HG03025 (cell line): ENCODE measurements around the gene COPZ2.

ENCODE experiments used
- ATAC-seq: cut with Tn5 transposase; IDR thresholded peaks from one replicate; pipeline ENCODE4 v1.9.1; 2021; ENCODE audit warnings: mild to moderate bottlenecking, moderate library complexity; ENCODE audit not compliant: unreplicated experiment, low FRiP score

The COPZ2 gene

DNA sequence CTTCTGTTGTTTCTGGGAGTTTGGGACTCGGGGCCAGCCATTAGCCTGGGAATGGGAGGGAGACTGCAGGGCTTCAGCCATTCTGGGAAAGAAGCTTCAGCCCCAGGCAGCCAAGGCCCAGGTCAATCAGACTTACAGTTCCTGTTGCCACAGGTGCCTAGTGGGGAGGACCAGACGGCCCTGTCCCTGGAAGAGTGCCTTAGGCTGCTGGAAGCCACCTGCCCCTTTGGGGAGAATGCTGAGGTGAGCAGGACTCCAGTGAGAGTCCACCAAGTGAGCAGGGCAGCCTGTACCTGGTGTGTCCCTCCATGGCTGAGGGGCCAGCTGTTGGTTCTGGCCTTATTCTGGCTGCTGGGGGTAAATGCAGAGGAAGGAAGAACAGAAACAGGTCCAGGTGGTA lies 19.3 kb upstream of the COPZ2 start:
- ATAC-seq, result no peak

DNA sequence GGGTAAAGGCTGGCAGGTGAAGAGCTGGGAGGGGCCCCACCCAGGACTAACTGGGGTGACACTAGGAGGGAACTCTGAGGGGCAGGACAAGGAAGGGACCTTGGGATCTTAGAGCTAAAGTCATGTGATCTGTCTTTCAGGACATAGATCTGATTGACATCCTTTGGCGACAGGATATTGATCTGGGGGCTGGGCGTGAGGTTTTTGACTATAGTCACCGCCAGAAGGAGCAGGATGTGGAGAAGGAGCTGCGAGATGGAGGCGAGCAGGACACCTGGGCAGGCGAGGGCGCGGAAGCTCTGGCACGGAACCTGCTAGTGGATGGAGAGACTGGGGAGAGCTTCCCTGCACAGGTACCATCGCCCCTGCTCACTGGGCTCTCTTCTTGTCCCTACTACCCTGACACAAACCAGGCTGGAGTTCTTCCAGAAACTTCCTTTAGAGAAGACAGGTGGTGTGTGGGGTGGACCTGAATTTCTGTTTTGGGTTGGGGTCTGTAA lies 18.7 kb upstream of the COPZ2 start:
- no peak for ATAC-seq

DNA sequence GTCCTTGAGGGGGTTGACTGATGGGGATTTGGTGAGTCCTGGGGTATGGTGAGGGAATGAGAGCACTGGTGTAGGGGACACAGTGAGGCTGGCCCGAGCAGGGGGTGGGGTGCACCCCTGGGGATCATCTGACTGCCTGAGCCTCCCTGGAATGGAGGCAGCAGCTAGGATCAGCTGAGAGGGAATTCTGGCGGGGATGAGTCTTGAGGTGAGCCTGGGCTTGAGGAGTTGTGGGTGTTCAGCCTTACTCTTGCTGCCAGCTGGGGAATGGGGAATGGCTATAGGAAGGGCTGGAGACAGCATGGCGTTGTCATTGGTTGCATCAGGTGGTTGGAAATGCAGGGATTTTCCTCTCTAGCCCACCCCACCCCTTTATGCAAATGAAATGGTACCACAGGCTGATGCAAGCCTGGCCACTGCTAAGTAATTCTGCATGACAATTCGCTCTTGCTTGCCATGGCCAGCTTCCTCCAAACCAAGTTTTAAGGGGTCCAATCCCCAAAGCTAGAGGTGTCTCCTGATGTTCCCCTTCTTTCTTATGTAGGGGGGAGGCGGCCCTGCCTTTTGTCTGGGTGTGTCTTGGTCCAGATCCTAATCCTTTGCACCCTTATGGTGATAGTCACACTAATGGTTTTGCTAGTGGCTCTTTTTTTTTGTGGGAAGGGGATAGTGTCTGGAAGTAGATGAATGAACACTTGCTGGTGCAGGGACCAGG lies 18.1 kb upstream of the COPZ2 start:
- ATAC-seq, result no peak

DNA sequence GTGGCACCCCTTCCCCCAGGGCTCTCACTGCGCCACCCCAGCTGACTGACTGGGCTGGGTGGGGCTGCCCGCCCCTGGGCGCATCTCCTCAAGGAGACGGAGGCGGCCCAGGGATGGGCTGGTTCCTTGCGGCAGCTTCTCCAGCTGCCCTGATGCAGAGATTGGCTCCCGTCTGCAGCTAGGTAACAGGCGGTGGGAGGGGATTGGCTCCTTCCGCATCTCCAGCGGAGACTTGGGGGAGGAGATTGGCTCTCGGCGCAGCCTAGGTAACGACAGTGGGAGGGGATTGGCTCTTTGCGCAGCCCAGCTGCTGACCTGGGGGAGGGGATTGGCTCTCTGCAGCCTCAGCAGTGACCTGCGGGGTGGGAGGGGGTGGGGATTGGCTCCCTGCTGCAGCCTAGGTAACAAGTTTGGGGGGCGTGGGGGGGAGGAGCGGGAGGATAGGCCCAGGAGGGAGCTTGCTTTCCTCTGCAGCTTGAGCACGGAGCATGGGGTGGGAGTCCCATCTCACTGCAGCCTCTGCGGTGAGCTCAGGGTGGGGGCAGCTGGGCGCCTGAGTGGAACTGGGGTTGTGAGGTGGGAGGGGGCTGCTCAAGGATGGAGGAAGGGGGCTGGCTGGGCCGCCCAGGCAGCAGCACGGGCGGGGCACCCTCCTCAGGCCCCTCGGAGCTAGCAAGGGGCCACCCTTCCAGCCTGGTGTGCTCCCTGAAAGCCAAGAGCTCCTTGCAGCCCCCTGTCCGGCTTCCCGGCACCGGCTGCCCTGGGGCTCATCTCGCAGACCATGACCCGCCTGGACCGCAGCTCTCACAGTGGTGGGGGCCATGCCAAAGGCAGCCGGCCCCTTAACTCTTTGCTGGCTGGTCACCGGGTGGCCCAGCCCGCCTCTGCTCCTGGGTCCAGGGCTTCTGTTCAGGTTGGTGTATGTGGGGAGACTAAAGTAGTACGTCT lies 16.9 kb upstream of the COPZ2 start:
- no peak for ATAC-seq

DNA sequence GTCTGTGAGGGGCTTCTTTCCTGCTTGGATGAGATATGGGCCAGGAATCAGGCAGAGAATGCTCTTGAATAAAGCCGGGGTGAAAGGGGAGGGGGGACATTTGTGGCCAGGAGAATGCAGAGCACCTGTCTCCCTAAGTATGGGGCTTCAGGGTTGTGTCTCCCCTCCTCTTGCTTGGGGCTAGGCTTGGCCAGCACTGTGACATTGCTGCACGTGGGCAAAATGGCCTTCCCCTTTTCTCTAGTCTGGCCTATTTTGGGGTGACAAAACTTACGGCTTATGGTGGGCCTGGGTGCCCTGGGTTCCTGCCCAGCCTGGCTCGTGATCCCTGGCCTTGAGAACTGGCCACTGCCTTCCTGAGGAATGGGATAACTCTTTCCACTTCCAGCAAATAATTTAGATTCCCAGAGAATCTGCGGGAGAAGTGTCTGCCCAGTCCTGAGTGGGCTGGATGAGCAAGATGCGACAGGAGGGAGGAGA lies 16.2 kb upstream of the COPZ2 start:
- no peak for ATAC-seq

DNA sequence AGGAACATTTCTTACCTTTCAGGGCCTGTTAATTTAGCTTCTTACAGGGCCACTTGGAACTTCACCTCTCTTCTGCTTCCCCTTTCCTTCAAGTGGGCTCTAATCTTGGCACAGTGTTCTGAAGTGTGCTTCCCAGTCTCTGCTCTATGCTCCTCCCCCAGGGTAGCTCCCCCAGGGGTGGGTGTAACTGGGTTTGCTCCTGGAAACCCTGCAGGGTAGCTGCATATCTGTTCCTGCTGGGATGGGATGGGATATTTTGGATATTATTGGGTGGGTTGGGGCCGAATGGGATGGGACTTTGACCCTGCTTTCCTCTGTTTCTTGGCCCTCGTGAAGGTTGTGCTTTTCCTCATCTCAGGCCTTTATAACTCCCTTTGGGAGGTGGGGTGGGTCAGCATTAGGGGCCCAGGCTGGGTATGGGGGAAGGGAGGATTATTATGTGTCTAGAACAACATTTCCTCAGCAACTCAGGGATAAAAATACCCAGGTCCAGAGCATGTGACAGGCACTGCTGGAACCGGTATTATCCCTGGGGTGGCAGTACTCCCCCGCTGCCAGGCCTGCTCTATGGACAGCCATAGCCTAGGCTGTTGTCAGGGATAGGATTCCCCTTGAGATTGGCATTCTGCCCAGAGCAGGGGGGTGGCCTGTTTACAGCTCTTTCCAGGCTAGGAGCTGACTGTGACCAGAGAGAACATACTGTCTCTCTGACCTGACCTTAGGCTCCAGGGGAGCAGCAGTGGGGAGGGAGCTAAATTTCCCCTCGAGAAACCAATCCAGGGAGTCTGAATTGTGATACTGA lies 15.6 kb upstream of the COPZ2 start:
- ATAC-seq, result no peak

DNA sequence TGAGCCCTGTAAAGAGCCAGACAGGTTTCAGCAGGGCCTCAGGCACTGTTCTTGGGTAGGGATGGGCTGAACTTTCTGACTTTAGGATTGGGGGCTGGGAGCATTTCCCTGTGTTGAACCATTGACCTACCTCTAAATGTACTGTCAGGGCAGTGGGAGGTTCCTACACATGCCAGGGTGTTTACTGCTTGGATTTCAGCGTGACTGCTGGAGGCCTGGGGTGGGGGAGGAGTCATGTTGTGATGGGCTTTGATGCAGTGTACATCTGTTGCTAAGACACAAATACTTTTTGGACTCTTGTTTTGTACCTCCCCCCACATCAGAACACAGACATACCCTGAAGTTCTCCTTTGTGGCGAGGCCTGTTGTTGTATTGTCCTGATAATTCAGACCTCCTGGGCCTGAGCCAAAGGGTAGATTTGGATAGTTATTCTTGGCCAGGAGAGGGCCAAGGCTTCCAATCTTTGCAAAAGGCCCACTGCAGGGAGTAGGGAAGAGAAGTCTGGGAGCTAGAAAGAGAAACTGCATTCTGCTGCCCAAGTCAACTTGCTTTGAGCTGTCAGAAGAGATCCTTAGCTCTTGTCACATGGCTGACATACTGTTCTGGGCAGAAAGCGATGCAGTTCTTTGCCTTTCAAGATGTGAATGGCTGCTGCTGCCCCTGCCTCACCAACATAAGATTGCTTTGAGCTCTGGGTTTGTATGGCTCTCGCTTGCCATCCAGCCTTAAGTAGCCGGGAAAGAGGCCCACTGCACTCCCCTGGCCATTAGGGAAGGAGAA lies 14.3 kb upstream of the COPZ2 start:
- ATAC-seq, result no peak

DNA sequence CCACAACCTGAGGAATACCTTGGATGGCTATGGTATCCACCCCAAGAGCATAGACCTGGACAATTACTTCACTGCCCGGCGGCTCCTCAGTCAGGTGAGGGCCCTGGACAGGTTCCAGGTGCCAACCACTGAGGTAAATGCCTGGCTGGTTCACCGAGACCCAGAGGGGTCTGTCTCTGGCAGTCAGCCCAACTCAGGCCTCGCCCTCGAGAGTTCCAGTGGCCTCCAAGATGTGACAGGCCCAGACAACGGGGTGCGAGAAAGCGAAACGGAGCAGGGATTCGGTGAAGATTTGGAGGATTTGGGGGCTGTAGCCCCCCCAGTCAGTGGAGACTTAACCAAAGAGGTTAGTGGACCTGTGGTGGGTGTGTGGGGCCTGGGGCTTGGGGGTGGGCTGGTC lies 13.7 kb upstream of the COPZ2 start:
- no peak for ATAC-seq

DNA sequence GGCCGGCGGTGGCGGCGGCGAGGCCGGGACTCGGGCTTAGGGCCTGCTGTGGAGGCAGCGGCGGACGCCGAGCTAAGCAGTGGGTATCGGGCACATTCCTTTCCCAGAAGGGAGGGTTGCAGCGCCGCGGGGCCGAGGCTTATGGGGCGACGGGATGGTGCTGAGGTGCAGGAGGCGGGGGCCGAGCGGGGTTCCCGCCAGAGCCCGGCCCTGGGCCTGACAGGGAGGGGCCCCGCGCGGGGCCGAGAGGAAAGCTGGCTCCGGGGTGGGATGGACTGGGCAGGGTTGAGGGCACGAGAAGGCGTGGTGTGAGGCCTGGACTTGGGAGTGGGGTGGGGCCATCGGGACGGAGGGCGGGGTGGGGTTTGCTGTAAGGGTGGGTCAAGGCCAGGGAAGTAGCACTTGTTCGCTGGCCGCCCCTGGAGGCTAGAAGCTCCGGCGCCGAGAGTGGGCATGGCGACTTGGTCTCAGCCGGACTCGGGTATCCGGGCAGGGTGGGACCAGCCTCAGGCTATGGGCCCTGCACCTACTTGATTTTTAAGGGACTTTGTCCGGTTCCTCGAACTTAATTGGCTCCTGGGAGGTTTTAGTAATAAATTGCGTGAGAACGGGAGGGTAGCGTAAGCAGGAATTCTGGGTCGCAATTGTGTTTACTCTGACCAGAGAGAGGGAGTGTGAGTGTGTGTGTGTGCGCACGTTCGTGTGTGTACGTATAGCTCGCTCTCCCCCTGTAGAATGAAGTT lies 11.0 kb upstream of the COPZ2 start:
- peak; percentile 39 for ATAC-seq

DNA sequence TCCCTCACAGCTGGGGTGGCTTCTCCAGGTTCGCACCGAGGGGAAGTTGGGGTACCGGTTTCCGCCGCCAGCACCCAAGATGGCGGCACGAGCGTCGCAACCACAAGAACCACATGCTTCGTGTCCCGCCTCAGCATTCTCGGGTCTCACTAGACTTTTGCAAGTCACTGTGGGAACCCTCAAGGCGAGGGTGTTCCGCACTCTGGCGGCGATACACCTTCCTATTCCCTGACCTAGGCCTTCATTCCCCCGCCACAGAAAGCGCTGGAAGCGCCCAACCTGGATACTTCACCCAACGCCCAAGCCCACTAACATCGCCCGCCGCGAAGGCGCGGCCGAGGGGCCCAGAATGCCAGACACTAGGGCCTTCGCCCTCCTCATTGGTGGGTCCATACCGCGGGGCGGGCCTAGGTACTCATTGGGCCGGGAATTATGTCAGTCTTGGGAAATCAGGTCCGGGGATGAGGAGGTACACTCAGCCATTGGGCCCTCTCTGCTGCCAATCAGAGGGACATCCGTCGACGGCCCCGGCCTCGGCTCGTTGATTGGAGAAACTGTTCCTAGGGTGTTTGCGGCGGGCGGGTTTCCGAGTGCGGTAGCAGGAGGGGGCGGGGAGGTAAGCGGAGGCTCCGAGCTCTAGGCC lies 10.3 kb upstream of the COPZ2 start, which contains the start of gene NFE2L1:
Gene NFE2L1 (plus strand): TSS at position 619 of the 643 bp plus-strand sequence. CDS start 2,760 bp downstream, outside the sequence.
- peak; percentile 90 for ATAC-seq

DNA sequence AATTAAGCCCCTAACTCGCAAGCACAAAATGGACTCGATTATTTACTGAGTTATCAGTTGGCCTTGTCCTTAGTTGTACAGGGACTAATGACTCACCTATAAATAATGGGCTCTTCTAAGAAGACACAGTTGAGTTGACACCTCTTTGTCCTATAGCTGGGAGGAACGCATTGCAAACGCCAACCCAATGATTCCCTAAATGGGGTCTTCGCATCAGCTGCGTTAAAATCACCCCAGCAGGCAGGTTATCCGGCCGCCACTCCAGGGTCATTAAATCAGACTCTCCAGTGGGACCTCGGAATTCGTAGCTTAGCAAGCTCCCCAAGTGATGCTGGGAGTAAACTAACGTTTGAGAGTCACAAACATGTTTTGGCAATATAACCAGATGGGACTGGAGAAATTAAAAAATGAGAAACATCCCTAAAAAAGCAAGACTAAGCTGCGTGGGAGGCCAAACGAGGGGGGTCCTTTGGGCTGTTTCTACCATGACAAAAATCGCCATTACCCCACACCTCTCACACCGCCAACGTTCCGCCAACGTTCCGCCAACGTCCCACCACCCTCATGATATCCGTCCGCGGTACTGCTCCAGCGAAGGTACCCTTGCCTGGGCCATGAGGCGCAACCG lies 9.6 kb upstream of the COPZ2 start:
- no peak for ATAC-seq

DNA sequence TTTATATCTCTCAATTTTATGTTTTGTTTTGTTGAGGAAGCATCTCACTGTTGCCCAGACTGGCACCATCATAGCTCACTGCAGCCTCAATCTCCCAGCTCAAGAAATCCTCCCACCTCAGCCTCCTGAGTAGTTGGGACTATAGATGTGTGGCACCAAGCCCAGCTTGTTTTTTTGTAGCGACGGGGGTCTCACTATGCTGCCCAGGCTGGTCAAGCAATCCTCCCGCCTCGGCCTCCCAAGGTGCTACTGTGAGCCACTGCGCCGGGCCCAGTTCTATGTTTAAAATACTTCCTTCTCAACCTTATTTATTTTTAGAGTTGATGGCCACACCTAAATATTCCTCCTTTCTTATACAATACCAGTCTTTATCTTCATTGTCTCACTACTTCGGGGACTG lies 8.7 kb upstream of the COPZ2 start:
- ATAC-seq, result no peak

DNA sequence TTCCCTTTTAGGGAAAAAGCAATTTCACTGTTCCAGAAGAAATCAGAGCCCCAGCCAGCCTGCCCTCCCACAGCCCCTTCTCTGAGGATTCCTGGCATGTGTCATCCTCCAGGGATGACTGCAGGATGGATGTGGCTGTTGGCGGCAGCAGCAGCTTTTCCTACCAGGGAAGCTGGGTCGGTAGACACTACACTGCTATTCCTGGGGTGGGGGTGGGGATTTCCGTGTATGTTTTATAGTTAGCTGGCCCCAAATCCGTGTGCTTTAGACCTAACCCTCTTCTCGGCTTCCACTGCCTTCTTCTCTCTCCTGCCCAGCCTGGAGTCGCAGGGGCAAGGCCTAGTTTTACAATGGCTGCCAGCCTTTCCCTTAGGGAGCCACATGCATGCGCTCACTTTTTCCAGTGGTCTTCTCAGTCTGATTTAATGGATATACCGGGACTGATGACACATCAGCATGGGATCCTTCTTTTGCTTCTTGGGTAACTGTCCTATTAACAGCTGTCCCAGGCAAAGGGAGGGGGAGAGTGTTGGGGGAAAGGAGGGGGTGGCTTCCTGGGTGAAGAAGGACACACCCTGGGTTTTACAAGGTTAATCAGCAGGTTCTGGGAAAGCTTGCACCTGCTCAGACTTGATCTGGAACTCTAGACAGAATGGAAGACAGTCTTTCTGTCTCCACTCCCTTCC lies 7.9 kb upstream of the COPZ2 start:
- no peak for ATAC-seq

DNA sequence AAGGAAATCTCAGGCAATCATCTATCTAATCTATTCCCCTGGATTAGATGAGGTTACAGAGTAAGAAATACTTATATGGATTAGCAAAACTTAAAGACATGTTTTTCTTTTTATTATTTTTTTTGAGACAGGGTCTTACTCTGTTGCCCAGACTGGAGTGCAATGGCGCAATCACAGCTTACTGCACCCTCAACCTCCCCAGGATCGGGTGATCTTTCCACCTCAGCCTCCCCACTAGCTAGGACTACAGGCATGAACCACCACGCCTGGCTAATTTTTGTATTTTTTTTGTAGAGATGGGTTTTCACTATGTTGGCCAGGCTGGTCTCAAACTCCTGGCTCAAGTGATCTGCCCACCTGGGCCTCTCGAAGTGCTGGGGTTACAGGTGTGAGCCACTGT lies 7.3 kb upstream of the COPZ2 start:
- ATAC-seq, result no peak

DNA sequence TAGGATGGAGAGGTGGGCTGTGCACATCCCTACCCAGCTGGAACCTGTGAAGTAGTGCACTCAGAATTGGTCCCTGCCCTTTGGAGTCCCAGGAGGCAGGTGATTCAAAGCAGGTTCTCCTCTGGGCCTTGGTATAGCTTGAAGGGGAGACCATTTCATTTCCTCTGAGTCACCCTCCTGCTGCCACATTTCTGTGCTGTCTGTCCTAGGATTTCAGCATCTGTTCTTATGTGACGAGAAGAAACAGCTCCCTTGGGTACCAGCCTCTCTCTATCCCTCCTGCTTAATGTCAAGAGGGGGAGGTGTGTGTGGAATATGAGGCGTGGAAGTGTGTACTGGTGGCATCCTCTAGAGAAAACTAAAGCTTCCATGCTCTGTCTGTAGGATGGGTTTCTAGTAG lies 5.6 kb upstream of the COPZ2 start:
- no peak for ATAC-seq

DNA sequence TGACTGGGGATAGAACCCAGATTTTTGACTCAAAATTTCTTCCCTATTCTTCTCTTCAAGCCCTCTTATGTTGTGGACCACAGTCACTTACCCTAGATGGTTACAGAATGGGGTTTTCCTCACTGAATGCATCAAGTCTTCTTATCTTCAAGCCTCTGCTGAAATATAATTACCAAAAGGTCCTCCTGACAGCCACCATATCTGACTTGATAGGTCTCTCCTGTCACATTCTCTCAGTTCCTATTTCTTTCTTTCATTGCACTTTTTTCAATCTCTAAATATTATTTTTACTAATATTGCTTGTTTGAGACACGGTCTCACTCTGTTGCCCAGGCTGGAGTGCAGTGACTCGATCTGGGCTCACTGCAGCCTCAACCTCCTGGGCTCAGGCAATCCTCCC lies 1.1 kb upstream of the COPZ2 start:
- ATAC-seq, result no peak

DNA sequence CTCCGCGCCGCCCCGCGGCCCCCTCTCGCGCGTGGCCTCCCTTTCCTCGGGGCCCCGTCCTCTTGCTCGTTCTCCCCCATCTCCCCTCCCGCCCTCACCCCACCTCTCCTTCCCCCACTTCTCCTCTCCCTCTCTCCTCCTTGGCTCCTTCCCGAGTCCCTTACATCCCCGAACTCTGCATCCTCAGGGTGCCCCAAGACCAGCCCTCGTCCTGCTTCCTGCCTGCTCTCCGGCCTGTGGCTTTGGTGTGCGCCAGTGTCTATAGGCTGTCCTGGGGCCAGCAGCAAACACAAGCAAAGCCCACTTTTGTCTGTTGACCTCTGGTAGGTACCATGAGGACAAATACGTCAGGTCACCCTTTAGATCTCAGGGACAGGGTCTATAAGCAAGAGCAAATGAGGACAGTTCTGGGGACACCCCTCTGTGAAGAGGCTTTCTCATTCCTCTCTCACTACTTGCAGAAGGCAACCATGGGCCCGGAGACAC lies 284 bp upstream of the COPZ2 start:
- no peak for ATAC-seq

DNA sequence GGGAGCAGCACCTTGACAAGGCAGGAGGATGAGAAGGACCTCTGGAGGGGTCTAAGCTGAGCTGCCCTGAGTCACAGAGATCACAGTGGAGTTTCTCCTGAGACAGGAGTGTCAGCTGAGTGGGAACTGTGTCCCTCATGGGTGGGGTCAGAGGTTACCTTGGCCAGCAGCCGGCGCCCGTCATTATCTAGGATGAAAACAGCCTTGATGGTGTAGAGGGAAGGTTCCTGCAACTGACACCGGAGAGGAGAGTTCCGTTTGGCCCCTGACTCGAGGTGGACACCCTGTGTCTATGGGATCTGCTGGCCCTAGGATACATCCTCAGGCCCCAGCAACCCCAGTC lies 933 bp downstream of the COPZ2 start:
- ATAC-seq, result no peak
